H9 (cell line): Measurements from ENCODE around the gene RAD51D. TPM values are rescaled to one million over a fixed set of nuclear protein-coding genes. Genes with fewer than 3 reads are reported as not detected.

Experiments used
- DNase-seq: peaks from one replicate; pipeline ENCODE4 v3.0.0-alpha.2; 2017
- H2AFZ ChIP-seq: one replicate; pipeline ENCODE4 v1.6.1; 2013; ENCODE audit warnings: mild to moderate bottlenecking, low read length, control low read depth, moderate library complexity
- H2AK5ac ChIP-seq: 2 replicates; pipeline ENCODE4 v1.6.1; 2013; ENCODE audit warnings: low read length, control low read depth, mixed read lengths; ENCODE audit not compliant: insufficient read length
- H2BK120ac ChIP-seq: one replicate; pipeline ENCODE4 v1.6.1; 2013; ENCODE audit warnings: low read depth, mild to moderate bottlenecking, low read length, control low read depth, inconsistent platforms; ENCODE audit not compliant: poor library complexity, severe bottlenecking
- H2BK12ac ChIP-seq: 2 replicates; pipeline ENCODE4 v1.6.1; 2013; ENCODE audit warnings: low read length, control low read depth, mixed read lengths, low read depth; ENCODE audit not compliant: insufficient read length
- H2BK15ac ChIP-seq: 2 replicates; pipeline ENCODE4 v1.6.1; 2013; ENCODE audit warnings: low read depth, low read length, control low read depth
- H2BK20ac ChIP-seq: one replicate; pipeline ENCODE4 v1.6.1; 2013; ENCODE audit warnings: low read depth, mild to moderate bottlenecking, low read length, control low read depth, inconsistent platforms; ENCODE audit not compliant: poor library complexity, severe bottlenecking
- H2BK5ac ChIP-seq: 2 replicates; pipeline ENCODE4 v1.6.1; 2013; ENCODE audit warnings: low read length, control low read depth, mixed read lengths; ENCODE audit not compliant: insufficient read length
- H3K14ac ChIP-seq: 2 replicates; pipeline ENCODE4 v1.6.1; 2013; ENCODE audit warnings: low read length, control low read depth; ENCODE audit not compliant: insufficient read depth
- H3K18ac ChIP-seq: 2 replicates; pipeline ENCODE4 v1.6.1; 2013; ENCODE audit warnings: low read depth, mild to moderate bottlenecking, mixed read lengths, low read length, control low read depth; ENCODE audit not compliant: insufficient read length
- H3K23ac ChIP-seq: 2 replicates; pipeline ENCODE4 v1.6.1; 2013; ENCODE audit warnings: low read length, control low read depth, mixed read lengths, low read depth; ENCODE audit not compliant: insufficient read length
- H3K23me2 ChIP-seq: 2 replicates; pipeline ENCODE4 v1.6.1; 2013; ENCODE audit warnings: low read depth, mild to moderate bottlenecking, mixed read lengths, low read length, control low read depth; ENCODE audit not compliant: insufficient read length, poor library complexity, severe bottlenecking
- H3K27ac ChIP-seq: 2 replicates; pipeline ENCODE4 v1.5.1; 2013; ENCODE audit warnings: low read length, control low read depth, mixed read lengths, low read depth; ENCODE audit not compliant: insufficient read length
- H3K27me3 ChIP-seq: 2 replicates; pipeline ENCODE4 v1.6.1; 2013; ENCODE audit warnings: low read length, control low read depth, inconsistent platforms; ENCODE audit not compliant: insufficient read depth
- H3K4ac ChIP-seq: 2 replicates; pipeline ENCODE4 v1.6.1; 2013; ENCODE audit warnings: low read depth, mild to moderate bottlenecking, control low read depth, inconsistent platforms, low read length, moderate library complexity
- H3K4me1 ChIP-seq: 2 replicates; pipeline ENCODE4 v1.6.1; 2013; ENCODE audit warnings: low read length, control low read depth, inconsistent platforms; ENCODE audit not compliant: insufficient read depth
- H3K4me2 ChIP-seq: 2 replicates; pipeline ENCODE4 v1.6.1; 2013; ENCODE audit warnings: low read length, control low read depth, mixed read lengths; ENCODE audit not compliant: insufficient read length, insufficient read depth
- H3K56ac ChIP-seq: 2 replicates; pipeline ENCODE4 v1.6.1; 2013; ENCODE audit warnings: low read depth, mild to moderate bottlenecking, mixed read lengths, low read length, control low read depth; ENCODE audit not compliant: insufficient read length
- H3K79me1 ChIP-seq: 2 replicates; pipeline ENCODE4 v1.6.1; 2013; ENCODE audit warnings: low read depth, mild to moderate bottlenecking, moderate library complexity, low read length, control low read depth, inconsistent platforms; ENCODE audit not compliant: insufficient read depth, poor library complexity, severe bottlenecking
- H3K79me2 ChIP-seq: 2 replicates; pipeline ENCODE4 v1.6.1; 2013; ENCODE audit warnings: low read length, control low read depth, inconsistent platforms; ENCODE audit not compliant: insufficient read depth
- H3K9ac ChIP-seq: 2 replicates; pipeline ENCODE4 v1.6.1; 2013; ENCODE audit warnings: low read length, control low read depth, mixed read lengths; ENCODE audit not compliant: insufficient read length; ENCODE audit errors: extremely low read depth
- H3K9me3 ChIP-seq: one replicate; pipeline ENCODE4 v1.6.1; 2013; ENCODE audit warnings: low read depth, low read length, inconsistent platforms; ENCODE audit not compliant: control insufficient read depth
- H3T11ph ChIP-seq: one replicate; pipeline ENCODE4 v1.6.1; 2013; ENCODE audit warnings: mild to moderate bottlenecking, low read length, control low read depth, inconsistent platforms
- H4K20me1 ChIP-seq: one replicate; pipeline ENCODE4 v1.6.1; 2013; ENCODE audit not compliant: control insufficient read depth, insufficient read length, insufficient read depth
- H4K5ac ChIP-seq: 2 replicates; pipeline ENCODE4 v1.6.1; 2013; ENCODE audit warnings: low read depth, mild to moderate bottlenecking, mixed read lengths, low read length, control low read depth; ENCODE audit not compliant: insufficient read length
- H4K8ac ChIP-seq: replicated peaks from 2 replicates; pipeline ENCODE4 v1.6.1; 2013; ENCODE audit warnings: low read length, control low read depth, mixed read lengths, low read depth; ENCODE audit not compliant: insufficient read length
- H4K91ac ChIP-seq: 2 replicates; pipeline ENCODE4 v1.6.1; 2013; ENCODE audit warnings: low read depth, mild to moderate bottlenecking, moderate library complexity, mixed read lengths, low read length, control low read depth; ENCODE audit not compliant: insufficient read length
- H3K27ac Mint-ChIP-seq, 3 experiments: 2 replicates in 2 of 3; 3 replicates in 1 of 3; pipeline ENCODE4 v1.8.0; 2020 to 2021; ENCODE audit warnings: mixed read lengths in 3 of 3, mild to moderate bottlenecking in 1 of 3, moderate library complexity in 1 of 3
- H3K27me3 Mint-ChIP-seq: 2 replicates; pipeline ENCODE4 v1.8.0; 2021; ENCODE audit warnings: low read depth, mild to moderate bottlenecking, moderate library complexity, mixed read lengths
- H3K36me3 Mint-ChIP-seq, 3 experiments: 2 replicates in 2 of 3; 3 replicates in 1 of 3; pipeline ENCODE4 v1.8.0; 2020 to 2021; ENCODE audit warnings: low read depth in 3 of 3, mixed read lengths in 3 of 3; ENCODE audit not compliant: insufficient read depth in 1 of 3
- H3K4me1 Mint-ChIP-seq, 2 experiments: 2 replicates each; pipeline ENCODE4 v1.8.0; 2020; ENCODE audit warnings: mixed read lengths in 2 of 2
- H3K4me3 Mint-ChIP-seq, 2 experiments: 2 replicates in 1 of 2; 3 replicates in 1 of 2; pipeline ENCODE4 v1.8.0; 2020 to 2021; ENCODE audit warnings: mild to moderate bottlenecking in 2 of 2, mixed read lengths in 2 of 2, moderate library complexity in 1 of 2
- H3K9me3 Mint-ChIP-seq, 2 experiments: 2 replicates in 1 of 2; 3 replicates in 1 of 2; pipeline ENCODE4 v1.8.0; 2020; ENCODE audit warnings: mild to moderate bottlenecking in 2 of 2, mixed read lengths in 2 of 2, moderate library complexity in 1 of 2
- WGBS: extraction: QIAGEN DNeasy Blood & Tissue Kit; methylation state at CpG from one replicate; pipeline ENCODE4 v1.1.7; 2013; ENCODE audit warnings: missing lambda C conversion rate, low lambda C conversion rate, mixed read lengths; ENCODE audit not compliant: insufficient read length; ENCODE audit errors: extremely low coverage; 5-methylcytosine and 5-hydroxymethylcytosine counted together
- total RNA-seq: library from RNA; stranded (reverse); gene quantifications from 2 replicates; pipeline ENCODE4 v1.2.1, GENCODE V29; 2021
- TF ChIP-seq, protein P1 (sequence below): fragments of 200-600 bp; sonication (generic); conservative IDR thresholded peaks from 3 replicates; pipeline ENCODE4 v1.8.0; 2021; ENCODE audit warnings: antibody characterized with exemption, mild to moderate bottlenecking

The RAD51D gene
- total RNA-seq, 1 experiment from 2014 or later = 15.8 TPM

DNA sequence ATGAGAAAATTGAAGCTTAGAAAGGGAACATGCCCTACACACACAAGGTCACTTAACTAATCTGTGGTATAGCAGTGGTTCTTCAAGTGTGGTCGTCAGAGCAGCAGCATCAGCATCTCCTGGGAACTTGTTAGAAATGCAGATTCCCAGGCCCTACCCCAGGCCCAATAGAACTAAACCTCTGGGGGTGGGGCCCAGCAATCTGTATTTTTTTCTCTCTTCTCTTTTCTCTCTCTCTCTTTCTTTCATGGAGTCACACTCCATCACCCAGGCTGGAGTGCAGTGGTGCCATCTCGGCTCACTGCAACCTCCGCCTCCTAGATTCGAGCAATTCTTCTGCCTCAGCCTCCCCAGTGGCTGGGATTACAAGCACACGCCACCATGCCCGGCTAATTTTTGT lies 18.6 kb upstream of the RAD51D start:
- H2BK12ac ChIP-seq = no peak overlapping the region
- WGBS = no CpG with 5 or more reads among the region's 6 CpGs
- no peak overlapping the region; a peak in 1 of 7 replicates for H3K27ac Mint-ChIP-seq

More for the DNA sequence above, 18.6 kb upstream of the RAD51D start:
- H4K8ac ChIP-seq = no peak overlapping the region
- DNase-seq = no peak
- H3K23me2 ChIP-seq = no peaks in the 10 kb centered on the region
- H3K23ac ChIP-seq = no peak overlapping the region
- no peak overlapping the region for H2AFZ ChIP-seq
- no peak overlapping the region for H4K91ac ChIP-seq
- no peak overlapping the region for H2BK20ac ChIP-seq
- no peak overlapping the region for H3T11ph ChIP-seq
- no peak overlapping the region for H3K14ac ChIP-seq
- no peak overlapping the region; a peak in 1 of 5 replicates for H3K4me3 Mint-ChIP-seq
- no peak overlapping the region for H4K5ac ChIP-seq
- H3K4me1 Mint-ChIP-seq = peaks cover 4 to 6% of the 10 kb centered on the region in 2 experiments; a peak in 3 of 4 replicates
- H2BK120ac ChIP-seq = no peak overlapping the region
- H2BK15ac ChIP-seq = no peak overlapping the region
- H3K4me1 ChIP-seq = no peaks in the 10 kb centered on the region
- peaks cover 13% of the 10 kb centered on the region; the same call in 1 of the 2 replicates for H3K79me2 ChIP-seq
- H3K9ac ChIP-seq = no peak overlapping the region
- H3K27ac ChIP-seq = no peak overlapping the region
- no peaks in the 10 kb centered on the region for H3K27me3 Mint-ChIP-seq
- peaks cover 53 to 70% (median 61%) of the 10 kb centered on the region in 3 experiments for H3K36me3 Mint-ChIP-seq
- no peak overlapping the region for H2BK5ac ChIP-seq
- H3K4ac ChIP-seq = no peak overlapping the region
- H3K4me2 ChIP-seq = no peak overlapping the region
- TF ChIP-seq, protein P1, sequence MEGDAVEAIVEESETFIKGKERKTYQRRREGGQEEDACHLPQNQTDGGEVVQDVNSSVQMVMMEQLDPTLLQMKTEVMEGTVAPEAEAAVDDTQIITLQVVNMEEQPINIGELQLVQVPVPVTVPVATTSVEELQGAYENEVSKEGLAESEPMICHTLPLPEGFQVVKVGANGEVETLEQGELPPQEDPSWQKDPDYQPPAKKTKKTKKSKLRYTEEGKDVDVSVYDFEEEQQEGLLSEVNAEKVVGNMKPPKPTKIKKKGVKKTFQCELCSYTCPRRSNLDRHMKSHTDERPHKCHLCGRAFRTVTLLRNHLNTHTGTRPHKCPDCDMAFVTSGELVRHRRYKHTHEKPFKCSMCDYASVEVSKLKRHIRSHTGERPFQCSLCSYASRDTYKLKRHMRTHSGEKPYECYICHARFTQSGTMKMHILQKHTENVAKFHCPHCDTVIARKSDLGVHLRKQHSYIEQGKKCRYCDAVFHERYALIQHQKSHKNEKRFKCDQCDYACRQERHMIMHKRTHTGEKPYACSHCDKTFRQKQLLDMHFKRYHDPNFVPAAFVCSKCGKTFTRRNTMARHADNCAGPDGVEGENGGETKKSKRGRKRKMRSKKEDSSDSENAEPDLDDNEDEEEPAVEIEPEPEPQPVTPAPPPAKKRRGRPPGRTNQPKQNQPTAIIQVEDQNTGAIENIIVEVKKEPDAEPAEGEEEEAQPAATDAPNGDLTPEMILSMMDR = no peak
- H2AK5ac ChIP-seq = no peak overlapping the region
- H3K18ac ChIP-seq = no peak overlapping the region
- H3K9me3 Mint-ChIP-seq = no peaks in the 10 kb centered on the region; a peak in 1 of 5 replicates
- no peak overlapping the region for H3K56ac ChIP-seq
- no peaks in the 10 kb centered on the region for H3K9me3 ChIP-seq
- H4K20me1 ChIP-seq = no peaks in the 10 kb centered on the region
- no peaks in the 10 kb centered on the region for H3K27me3 ChIP-seq
- peaks cover 11% of the 10 kb centered on the region for H3K79me1 ChIP-seq
